GM23338 (cell line): ENCODE results near the gene KCNT1. TPM values are rescaled to one million over a fixed set of nuclear protein-coding genes. Genes with fewer than 3 reads are reported as not detected.

Source experiments
- ATAC-seq: fragments of 200-7000 bp; cut with Tn5 transposase; 3 replicates; pipeline ENCODE4 v1.9.1; 2020
- DNase-seq: peaks from one replicate; pipeline ENCODE4 v3.0.0-alpha.2; 2015; ENCODE audit warnings: low spot score
- H2AFZ ChIP-seq: fragments of 200-600 bp; sonication (generic); 2 replicates; pipeline ENCODE4 v1.8.0; 2016; ENCODE audit warnings: antibody characterized with exemption, mild to moderate bottlenecking, moderate library complexity
- H3F3A ChIP-seq: fragments of 200-600 bp; sonication (generic); replicated peaks from 2 replicates; pipeline ENCODE4 v1.8.0; 2017; ENCODE audit warnings: antibody characterized with exemption, mixed run types, low read depth
- H3K27ac ChIP-seq: fragments of 200-600 bp; sonication (generic); 2 replicates; pipeline ENCODE4 v1.6.1; 2016; ENCODE audit warnings: low read depth
- H3K27me3 ChIP-seq: fragments of 200-600 bp; sonication (generic); 2 replicates; pipeline ENCODE4 v1.8.0; 2016; ENCODE audit warnings: mild to moderate bottlenecking, mixed run types, moderate library complexity; ENCODE audit not compliant: insufficient read depth
- H3K36me3 ChIP-seq: fragments of 200-600 bp; sonication (generic); 2 replicates; pipeline ENCODE4 v1.8.0; 2016; ENCODE audit warnings: mild to moderate bottlenecking; ENCODE audit not compliant: insufficient read depth
- H3K4me1 ChIP-seq: fragments of 200-600 bp; sonication (generic); 2 replicates; pipeline ENCODE4 v1.8.0; 2016; ENCODE audit warnings: mild to moderate bottlenecking, moderate library complexity; ENCODE audit not compliant: insufficient read depth
- H3K4me2 ChIP-seq: fragments of 200-600 bp; sonication (generic); 2 replicates; pipeline ENCODE4 v1.7.1; 2017; ENCODE audit warnings: mixed run types
- H3K4me3 ChIP-seq: fragments of 200-600 bp; sonication (generic); 2 replicates; pipeline ENCODE4 v1.6.1; 2016; ENCODE audit warnings: mixed run types
- H3K79me2 ChIP-seq: fragments of 200-600 bp; sonication (generic); replicated peaks from 2 replicates; pipeline ENCODE4 v1.8.0; 2017; ENCODE audit warnings: mild to moderate bottlenecking; ENCODE audit not compliant: insufficient read depth
- H3K9me2 ChIP-seq: fragments of 200-600 bp; sonication (generic); 2 replicates; pipeline ENCODE4 v1.8.0; 2017; ENCODE audit not compliant: insufficient read depth
- H4K20me1 ChIP-seq: fragments of 200-600 bp; sonication (generic); replicated peaks from 2 replicates; pipeline ENCODE4 v1.8.0; 2017; ENCODE audit warnings: mild to moderate bottlenecking; ENCODE audit not compliant: insufficient read depth
- H3K27ac Mint-ChIP-seq: 2 replicates; pipeline ENCODE4 v1.8.0; 2020; ENCODE audit warnings: inconsistent platforms, mild to moderate bottlenecking, moderate library complexity, mixed read lengths
- H3K27me3 Mint-ChIP-seq: 3 replicates; pipeline ENCODE4 v1.8.0; 2022; ENCODE audit warnings: low read depth, mild to moderate bottlenecking, moderate library complexity, mixed read lengths, inconsistent platforms; ENCODE audit not compliant: insufficient read depth, poor library complexity
- H3K36me3 Mint-ChIP-seq: 3 replicates; pipeline ENCODE4 v1.8.0; 2021; ENCODE audit warnings: low read depth, mild to moderate bottlenecking, inconsistent platforms, moderate library complexity, mixed read lengths
- H3K4me1 Mint-ChIP-seq: 3 replicates; pipeline ENCODE4 v1.8.0; 2020; ENCODE audit warnings: mild to moderate bottlenecking, inconsistent platforms, mixed read lengths
- H3K4me3 Mint-ChIP-seq: 3 replicates; pipeline ENCODE4 v1.8.0; 2021; ENCODE audit warnings: moderate library complexity, mild to moderate bottlenecking, inconsistent platforms, mixed read lengths
- H3K9me3 Mint-ChIP-seq: 3 replicates; pipeline ENCODE4 v1.8.0; 2020; ENCODE audit warnings: moderate library complexity, mild to moderate bottlenecking, inconsistent platforms, mixed read lengths
- CTCF ChIP-seq, 2 experiments: fragments of 200-600 bp in 1 of 2; sonication (generic) in 1 of 2; conservative IDR thresholded peaks; 2 replicates each; pipeline versions ENCODE4 v1.5.1 to v1.6.1; 2016 to 2017; ENCODE audit warnings: antibody characterized with exemption in 2 of 2, low read depth in 2 of 2, mild to moderate bottlenecking in 2 of 2, moderate library complexity in 1 of 2
- ETS1 ChIP-seq: IDR thresholded peaks from 2 replicates; pipeline ENCODE4 v1.6.1; 2016; ENCODE audit warnings: antibody characterized with exemption
- JUNB ChIP-seq: IDR thresholded peaks from one replicate; pipeline ENCODE4 v1.6.1; 2016; ENCODE audit warnings: antibody characterized with exemption; ENCODE audit not compliant: unreplicated experiment
- REST ChIP-seq: IDR thresholded peaks from one replicate; pipeline ENCODE4 v1.6.1; 2018; ENCODE audit warnings: antibody characterized with exemption; ENCODE audit not compliant: unreplicated experiment
- ZNF114 ChIP-seq: fragments of 250-450 bp; sonication (Bioruptor Pico); IDR thresholded peaks from 2 replicates; pipeline ENCODE4 v1.5.0; 2020; ENCODE audit warnings: mild to moderate bottlenecking, moderate library complexity
- ZNF331 ChIP-seq: fragments of 250-450 bp; sonication (Bioruptor Pico); IDR thresholded peaks from 2 replicates; pipeline ENCODE4 v1.5.0; 2020; ENCODE audit warnings: low read depth, mild to moderate bottlenecking, moderate library complexity
- polyA plus RNA-seq: library from polyadenylated mRNA; unstranded; fragments of >200 nt; fragmentation: Nextera tagmentation; extraction: Ambion mirVana; gene quantifications from 2 replicates; pipeline ENCODE4 v1.2.1, GENCODE V29; 2016
- total RNA-seq: library from RNA; depleted of rRNA; stranded (reverse); fragments of >200 nt; shearing (Covaris generic); gene quantifications from 2 replicates; pipeline ENCODE4 v1.2.3, GENCODE V29; 2014

The KCNT1 gene
- total and polyA plus RNA-seq, 2 experiments from 2014 or later: 0.05 to 0.28 TPM

- Histone ChIP-seq H3K79me2 (no peaks in the 10 kb centered on the region), H3K4me2 (no peak overlapping the region), H3K4me1 (no peaks in the 10 kb centered on the region), H3F3A (0 out of 2 replicates have a peak, but pooled peaks cover 8% of the 10 kb centered on the region), H3K9me2 (no peaks in the 10 kb centered on the region), H2AFZ (no peak overlapping the region), H4K20me1 (no peaks in the 10 kb centered on the region), H3K27ac (no peak overlapping the region), H3K36me3 (no peaks in the 10 kb centered on the region), H3K27me3 (peaks cover 9% of the 10 kb centered on the region; the same call in 1 of the 2 replicates), H3K4me3 (no peak overlapping the region)
- TF ChIP-seq ETS1 (no peak), CTCF (conservative IDR thresholded peaks at IDR 0.05; ENCODE audit: low read depth in 2 of 2) (no peak), REST (no peak), JUNB (no peak), ZNF114 (no peak), ZNF331 (no peak)
- H3K4me1 Mint-ChIP-seq: no peaks in the 10 kb centered on the region; the same call in 2 of the 3 replicates
- H3K36me3 Mint-ChIP-seq: no peaks in the 10 kb centered on the region
- H3K4me3 Mint-ChIP-seq: no peak overlapping the region
- peaks cover 28% of the 10 kb centered on the region for H3K27me3 Mint-ChIP-seq
- DNase-seq: no peak
- H3K9me3 Mint-ChIP-seq: no peaks in the 10 kb centered on the region
- no peak overlapping the region for H3K27ac Mint-ChIP-seq
- ATAC-seq: no peak
Observed at GRCh38 chr9:135716045-135716444, 14.1 kb downstream of the KCNT1 start.

- H3F3A ChIP-seq: 0 out of 2 replicates have a peak, but pooled peaks cover 8% of the 10 kb centered on the region
- DNase-seq: no peak
- H3K27me3 ChIP-seq: peaks cover 9% of the 10 kb centered on the region; the same call in 1 of the 2 replicates
- H3K27ac ChIP-seq: no peak overlapping the region
- H2AFZ ChIP-seq: no peak overlapping the region
- Mint-ChIP-seq H3K9me3 (no peaks in the 10 kb centered on the region), H3K4me3 (no peak overlapping the region), H3K4me1 (no peaks in the 10 kb centered on the region; the same call in 2 of the 3 replicates), H3K36me3 (no peaks in the 10 kb centered on the region), H3K27ac (no peak overlapping the region), H3K27me3 (peaks cover 28% of the 10 kb centered on the region)
- no peaks in the 10 kb centered on the region for H4K20me1 ChIP-seq
- H3K36me3 ChIP-seq: no peaks in the 10 kb centered on the region
- H3K79me2 ChIP-seq: no peaks in the 10 kb centered on the region
- ATAC-seq: no peak
- no peaks in the 10 kb centered on the region for H3K4me1 ChIP-seq
- H3K4me2 ChIP-seq: no peak overlapping the region
- TF ChIP-seq ZNF114: no peak
- TF ChIP-seq CTCF (conservative IDR thresholded peaks at IDR 0.05; ENCODE audit: low read depth in 2 of 2): peak in 1 of 2 experiments; percentile 26; a peak in 2 of 4 replicates
- no peak overlapping the region for H3K4me3 ChIP-seq
- H3K9me2 ChIP-seq: no peaks in the 10 kb centered on the region
Observed at GRCh38 chr9:135717410-135717809, 15.4 kb downstream of the KCNT1 start.
